Liver (tissue), 9 donors: ENCODE data around the gene UGT1A5. TPM values are rescaled to one million over a fixed set of nuclear protein-coding genes. Genes with fewer than 3 reads are reported as not detected.
A peak's percentile ranks its signal among the peaks of the same experiment; 100 is the strongest.

Experiments used
- DNase-seq: peaks from one replicate; pipeline ENCODE4 v3.0.0-alpha.2; 2017; ENCODE audit warnings: low spot score
- H3K27ac ChIP-seq, 2 donors: one replicate each; pipeline ENCODE4 v1.7.0; 2013; ENCODE audit warnings: inconsistent platforms in 2 of 2, low read length in 2 of 2, control low read depth in 1 of 2, low read depth in 1 of 2, mild to moderate bottlenecking in 1 of 2
- H3K27me3 ChIP-seq, 4 donors: one replicate each; pipeline versions ENCODE4 v1.6.1 to v1.7.0; 2013; ENCODE audit warnings: low read length in 3 of 4, inconsistent platforms in 1 of 4, mild to moderate bottlenecking in 1 of 4, moderate library complexity in 1 of 4; ENCODE audit not compliant: control insufficient read depth in 4 of 4, insufficient read depth in 4 of 4
- H3K36me3 ChIP-seq, 4 donors: one replicate each; pipeline versions ENCODE4 v1.6.1 to v1.7.0; 2013; ENCODE audit warnings: low read length in 3 of 4, mild to moderate bottlenecking in 3 of 4, low read depth in 1 of 4, moderate library complexity in 1 of 4; ENCODE audit not compliant: control insufficient read depth in 4 of 4, insufficient read depth in 3 of 4
- H3K4me1 ChIP-seq, 4 donors: one replicate each; pipeline versions ENCODE4 v1.6.1 to v1.7.0; 2013; ENCODE audit warnings: low read length in 3 of 4, mild to moderate bottlenecking in 3 of 4, moderate library complexity in 1 of 4; ENCODE audit not compliant: control insufficient read depth in 4 of 4, insufficient read depth in 4 of 4
- H3K4me3 ChIP-seq, 3 donors: one replicate each; pipeline versions ENCODE4 v1.6.1 to v1.7.0; 2013; ENCODE audit warnings: low read length in 3 of 3, control low read depth in 1 of 3, low read depth in 1 of 3, mild to moderate bottlenecking in 1 of 3
- H3K9ac ChIP-seq, 2 donors: one replicate each; pipeline ENCODE4 v1.7.0; 2013; ENCODE audit warnings: low read length in 2 of 2, mild to moderate bottlenecking in 2 of 2, moderate library complexity in 2 of 2, control low read depth in 1 of 2, low read depth in 1 of 2
- H3K9me3 ChIP-seq, 4 donors: one replicate each; pipeline versions ENCODE4 v1.6.1 to v1.7.0; 2013; ENCODE audit warnings: low read length in 3 of 4; ENCODE audit not compliant: control insufficient read depth in 4 of 4
- EGR1 ChIP-seq, 2 donors: IDR thresholded peaks; 2 replicates each; pipeline ENCODE4 v1.6.1; 2016 to 2018; ENCODE audit warnings: antibody characterized with exemption in 2 of 2, low read depth in 2 of 2
- FOXA1 ChIP-seq: IDR thresholded peaks from 2 replicates; pipeline ENCODE4 v1.6.1; 2016; ENCODE audit warnings: antibody characterized with exemption
- FOXA2 ChIP-seq: IDR thresholded peaks from 2 replicates; pipeline ENCODE4 v1.6.1; 2016; ENCODE audit warnings: antibody characterized with exemption
- GABPA ChIP-seq, 2 donors: IDR thresholded peaks in 1 of 2; conservative IDR thresholded peaks in 1 of 2; 2 replicates each; pipeline ENCODE4 v1.6.1; 2016; ENCODE audit warnings: antibody characterized with exemption in 2 of 2, mild to moderate bottlenecking in 1 of 2, moderate library complexity in 1 of 2
- HNF4A ChIP-seq, 2 donors: conservative IDR thresholded peaks; 2 replicates each; pipeline ENCODE4 v1.6.1; 2016; ENCODE audit warnings: antibody characterized with exemption in 2 of 2, mild to moderate bottlenecking in 2 of 2
- HNF4G ChIP-seq: IDR thresholded peaks from 2 replicates; pipeline ENCODE4 v1.6.1; 2016; ENCODE audit warnings: antibody characterized with exemption
- JUND ChIP-seq, 2 donors: IDR thresholded peaks; 2 replicates each; pipeline ENCODE4 v1.6.1; 2016; ENCODE audit warnings: antibody characterized with exemption in 2 of 2
- NR2F2 ChIP-seq: IDR thresholded peaks from 2 replicates; pipeline ENCODE4 v1.6.1; 2016; ENCODE audit warnings: antibody characterized with exemption
- RAD21 ChIP-seq, 2 donors: IDR thresholded peaks; 2 replicates each; pipeline ENCODE4 v1.6.1; 2016; ENCODE audit warnings: antibody characterized with exemption in 2 of 2, mild to moderate bottlenecking in 2 of 2
- RXRA ChIP-seq, 2 donors: IDR thresholded peaks; 2 replicates each; pipeline ENCODE4 v1.6.1; 2017 to 2018; ENCODE audit warnings: antibody characterized with exemption in 2 of 2, mild to moderate bottlenecking in 1 of 2
- SP1 ChIP-seq: IDR thresholded peaks from 2 replicates; pipeline ENCODE4 v1.6.1; 2018; ENCODE audit warnings: antibody characterized with exemption, mild to moderate bottlenecking
- TAF1 ChIP-seq: conservative IDR thresholded peaks from 2 replicates; pipeline ENCODE4 v1.6.1; 2016; ENCODE audit warnings: antibody characterized with exemption, mild to moderate bottlenecking
- YY1 ChIP-seq: IDR thresholded peaks from 2 replicates; pipeline ENCODE4 v1.6.1; 2016; ENCODE audit warnings: antibody characterized with exemption, mild to moderate bottlenecking
- WGBS: extraction: QIAGEN DNeasy Blood & Tissue Kit; methylation state at CpG from one replicate; pipeline ENCODE4 v1.1.7; 2013; 5-methylcytosine and 5-hydroxymethylcytosine counted together
- polyA plus RNA-seq, 2 donors: library from polyadenylated mRNA; stranded (reverse) in 1 of 2; unstranded in 1 of 2; fragments of 200-250 nt in 1 of 2; fragments of >200 nt in 1 of 2; fragmentation: Nextera tagmentation in 1 of 2; extraction: Ambion mirVana in 1 of 2; gene quantifications; one replicate each; pipeline versions ENCODE4 v1.2.1 to v1.2.3, GENCODE V29; 2013 to 2015
- total RNA-seq, 2 donors: library from RNA; depleted of rRNA; stranded (reverse); fragments of >200 nt; gene quantifications; one replicate each; pipeline ENCODE4 v1.2.3, GENCODE V29; 2014
- TF ChIP-seq, protein P1 (sequence below): fragments of 150-350 bp; IDR thresholded peaks from 2 replicates; pipeline ENCODE4 v1.5.1; 2017; ENCODE audit warnings: improper control_type of control experiment, low read depth, low read length; ENCODE audit not compliant: missing input control
- TF ChIP-seq, protein P2 (sequence below): IDR thresholded peaks from 2 replicates; pipeline ENCODE4 v1.6.1; 2016; ENCODE audit warnings: antibody characterized with exemption
- TF ChIP-seq, protein P3 (sequence below): IDR thresholded peaks from 2 replicates; pipeline ENCODE4 v1.6.1; 2016; ENCODE audit warnings: antibody characterized with exemption, mild to moderate bottlenecking
- TF ChIP-seq, protein P4 (sequence below): IDR thresholded peaks from 2 replicates; pipeline ENCODE4 v1.6.1; 2016; ENCODE audit warnings: antibody characterized with exemption
- TF ChIP-seq, protein P5 (sequence below): IDR thresholded peaks from 2 replicates; pipeline ENCODE4 v1.6.1; 2016; ENCODE audit warnings: antibody characterized with exemption
- donor health status: healthy.
- donor health status: healthy.
- donor health status: healthy.
- donor health status: healthy.
- donor health status: healthy.

Gene UGT1A5
- total and polyA plus RNA-seq, 4 donors = 0.14 to 1.8 (median 1.6) TPM; not detected in 1

DNA sequence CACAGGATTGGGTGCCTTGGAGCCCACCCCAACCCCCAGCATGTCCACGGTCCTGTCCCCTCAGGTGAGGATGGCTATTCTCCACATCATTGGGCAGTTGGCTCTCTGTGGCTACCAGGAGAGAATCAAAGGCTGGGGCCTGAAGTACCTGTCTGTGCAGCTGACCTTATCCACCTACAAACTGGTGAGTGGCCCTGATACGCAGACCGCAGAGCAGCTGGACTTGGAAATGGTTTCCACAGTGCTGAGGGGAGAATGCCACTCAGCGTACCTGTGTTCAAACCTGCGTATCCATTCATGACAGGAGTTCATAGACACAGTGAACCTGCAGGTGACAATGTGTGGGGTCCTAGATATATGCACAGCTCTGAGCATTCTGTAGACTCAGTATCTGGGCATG is 87.0 kb downstream of the UGT1A5 start:
- no peaks in the 10 kb centered on the region for H3K4me1 ChIP-seq
- no peaks in the 10 kb centered on the region for H3K9me3 ChIP-seq
- H3K9ac ChIP-seq = no peak overlapping the region
- H3K27ac ChIP-seq = no peak overlapping the region
- no peak overlapping the region for H3K4me3 ChIP-seq
- no peak for TF ChIP-seq HNF4G
- TF ChIP-seq FOXA2 = no peak
- no peak for TF ChIP-seq EGR1 (IDR thresholded peaks at IDR 0.05; ENCODE audit: low read depth in 2 of 2)
- no peak for TF ChIP-seq TAF1
- no peak for TF ChIP-seq SP1
- no peak for TF ChIP-seq HNF4A (conservative IDR thresholded peaks at IDR 0.05)
- TF ChIP-seq, protein P1, sequence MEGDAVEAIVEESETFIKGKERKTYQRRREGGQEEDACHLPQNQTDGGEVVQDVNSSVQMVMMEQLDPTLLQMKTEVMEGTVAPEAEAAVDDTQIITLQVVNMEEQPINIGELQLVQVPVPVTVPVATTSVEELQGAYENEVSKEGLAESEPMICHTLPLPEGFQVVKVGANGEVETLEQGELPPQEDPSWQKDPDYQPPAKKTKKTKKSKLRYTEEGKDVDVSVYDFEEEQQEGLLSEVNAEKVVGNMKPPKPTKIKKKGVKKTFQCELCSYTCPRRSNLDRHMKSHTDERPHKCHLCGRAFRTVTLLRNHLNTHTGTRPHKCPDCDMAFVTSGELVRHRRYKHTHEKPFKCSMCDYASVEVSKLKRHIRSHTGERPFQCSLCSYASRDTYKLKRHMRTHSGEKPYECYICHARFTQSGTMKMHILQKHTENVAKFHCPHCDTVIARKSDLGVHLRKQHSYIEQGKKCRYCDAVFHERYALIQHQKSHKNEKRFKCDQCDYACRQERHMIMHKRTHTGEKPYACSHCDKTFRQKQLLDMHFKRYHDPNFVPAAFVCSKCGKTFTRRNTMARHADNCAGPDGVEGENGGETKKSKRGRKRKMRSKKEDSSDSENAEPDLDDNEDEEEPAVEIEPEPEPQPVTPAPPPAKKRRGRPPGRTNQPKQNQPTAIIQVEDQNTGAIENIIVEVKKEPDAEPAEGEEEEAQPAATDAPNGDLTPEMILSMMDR = no peak
- H3K36me3 ChIP-seq = no peaks in the 10 kb centered on the region
- peak; percentile 20 for DNase-seq
- WGBS = 72% methylated on average over 5 of the region's 5 CpGs
- no peaks in the 10 kb centered on the region for H3K27me3 ChIP-seq

DNA sequence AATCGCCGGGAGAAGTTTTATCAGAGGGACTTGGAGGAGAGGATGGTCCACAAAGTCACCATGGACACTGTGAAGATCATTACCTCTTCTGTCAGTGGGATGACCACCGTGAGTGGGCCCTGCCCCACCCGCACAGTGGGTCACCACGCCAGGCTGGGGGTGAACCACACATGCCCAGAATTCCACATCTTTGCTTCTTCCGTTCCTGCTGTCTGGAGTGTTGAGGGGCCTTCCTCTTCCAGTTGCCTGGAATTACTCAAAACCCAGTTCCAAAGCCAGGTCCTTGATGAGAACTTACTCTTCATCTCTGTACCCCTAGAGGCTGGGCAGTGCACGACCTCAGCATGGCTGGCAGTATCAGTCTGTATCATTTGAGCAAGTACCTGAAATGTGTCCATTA is 87.5 kb downstream of the UGT1A5 start:
- WGBS = 80% methylated on average over 7 of the region's 7 CpGs
- Histone ChIP-seq H3K27ac (no peak overlapping the region), H3K36me3 (no peaks in the 10 kb centered on the region), H3K9me3 (no peaks in the 10 kb centered on the region), H3K27me3 (no peaks in the 10 kb centered on the region), H3K4me3 (no peak overlapping the region), H3K9ac (no peak overlapping the region), H3K4me1 (no peaks in the 10 kb centered on the region)
- TF ChIP-seq, protein P2, sequence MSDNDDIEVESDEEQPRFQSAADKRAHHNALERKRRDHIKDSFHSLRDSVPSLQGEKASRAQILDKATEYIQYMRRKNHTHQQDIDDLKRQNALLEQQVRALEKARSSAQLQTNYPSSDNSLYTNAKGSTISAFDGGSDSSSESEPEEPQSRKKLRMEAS = no peak
- TF ChIP-seq, protein P3, sequence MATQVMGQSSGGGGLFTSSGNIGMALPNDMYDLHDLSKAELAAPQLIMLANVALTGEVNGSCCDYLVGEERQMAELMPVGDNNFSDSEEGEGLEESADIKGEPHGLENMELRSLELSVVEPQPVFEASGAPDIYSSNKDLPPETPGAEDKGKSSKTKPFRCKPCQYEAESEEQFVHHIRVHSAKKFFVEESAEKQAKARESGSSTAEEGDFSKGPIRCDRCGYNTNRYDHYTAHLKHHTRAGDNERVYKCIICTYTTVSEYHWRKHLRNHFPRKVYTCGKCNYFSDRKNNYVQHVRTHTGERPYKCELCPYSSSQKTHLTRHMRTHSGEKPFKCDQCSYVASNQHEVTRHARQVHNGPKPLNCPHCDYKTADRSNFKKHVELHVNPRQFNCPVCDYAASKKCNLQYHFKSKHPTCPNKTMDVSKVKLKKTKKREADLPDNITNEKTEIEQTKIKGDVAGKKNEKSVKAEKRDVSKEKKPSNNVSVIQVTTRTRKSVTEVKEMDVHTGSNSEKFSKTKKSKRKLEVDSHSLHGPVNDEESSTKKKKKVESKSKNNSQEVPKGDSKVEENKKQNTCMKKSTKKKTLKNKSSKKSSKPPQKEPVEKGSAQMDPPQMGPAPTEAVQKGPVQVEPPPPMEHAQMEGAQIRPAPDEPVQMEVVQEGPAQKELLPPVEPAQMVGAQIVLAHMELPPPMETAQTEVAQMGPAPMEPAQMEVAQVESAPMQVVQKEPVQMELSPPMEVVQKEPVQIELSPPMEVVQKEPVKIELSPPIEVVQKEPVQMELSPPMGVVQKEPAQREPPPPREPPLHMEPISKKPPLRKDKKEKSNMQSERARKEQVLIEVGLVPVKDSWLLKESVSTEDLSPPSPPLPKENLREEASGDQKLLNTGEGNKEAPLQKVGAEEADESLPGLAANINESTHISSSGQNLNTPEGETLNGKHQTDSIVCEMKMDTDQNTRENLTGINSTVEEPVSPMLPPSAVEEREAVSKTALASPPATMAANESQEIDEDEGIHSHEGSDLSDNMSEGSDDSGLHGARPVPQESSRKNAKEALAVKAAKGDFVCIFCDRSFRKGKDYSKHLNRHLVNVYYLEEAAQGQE = no peak
- TF ChIP-seq HNF4A (conservative IDR thresholded peaks at IDR 0.05) (no peak), TAF1 (no peak), FOXA2 (no peak), FOXA1 (no peak), RXRA (IDR thresholded peaks at IDR 0.05) (no peak), JUND (IDR thresholded peaks at IDR 0.05) (no peak), EGR1 (IDR thresholded peaks at IDR 0.05; ENCODE audit: low read depth in 2 of 2) (no peak), YY1 (no peak), NR2F2 (no peak), RAD21 (IDR thresholded peaks at IDR 0.05) (no peak), SP1 (no peak), HNF4G (no peak), GABPA (IDR thresholded peaks at IDR 0.05 in 1 of 2, conservative IDR thresholded peaks at IDR 0.05 in 1 of 2) (no peak)
- TF ChIP-seq, protein P4, sequence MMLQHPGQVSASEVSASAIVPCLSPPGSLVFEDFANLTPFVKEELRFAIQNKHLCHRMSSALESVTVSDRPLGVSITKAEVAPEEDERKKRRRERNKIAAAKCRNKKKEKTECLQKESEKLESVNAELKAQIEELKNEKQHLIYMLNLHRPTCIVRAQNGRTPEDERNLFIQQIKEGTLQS = no peak
- TF ChIP-seq, protein P5, sequence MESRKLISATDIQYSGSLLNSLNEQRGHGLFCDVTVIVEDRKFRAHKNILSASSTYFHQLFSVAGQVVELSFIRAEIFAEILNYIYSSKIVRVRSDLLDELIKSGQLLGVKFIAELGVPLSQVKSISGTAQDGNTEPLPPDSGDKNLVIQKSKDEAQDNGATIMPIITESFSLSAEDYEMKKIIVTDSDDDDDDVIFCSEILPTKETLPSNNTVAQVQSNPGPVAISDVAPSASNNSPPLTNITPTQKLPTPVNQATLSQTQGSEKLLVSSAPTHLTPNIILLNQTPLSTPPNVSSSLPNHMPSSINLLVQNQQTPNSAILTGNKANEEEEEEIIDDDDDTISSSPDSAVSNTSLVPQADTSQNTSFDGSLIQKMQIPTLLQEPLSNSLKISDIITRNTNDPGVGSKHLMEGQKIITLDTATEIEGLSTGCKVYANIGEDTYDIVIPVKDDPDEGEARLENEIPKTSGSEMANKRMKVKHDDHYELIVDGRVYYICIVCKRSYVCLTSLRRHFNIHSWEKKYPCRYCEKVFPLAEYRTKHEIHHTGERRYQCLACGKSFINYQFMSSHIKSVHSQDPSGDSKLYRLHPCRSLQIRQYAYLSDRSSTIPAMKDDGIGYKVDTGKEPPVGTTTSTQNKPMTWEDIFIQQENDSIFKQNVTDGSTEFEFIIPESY = no peak
- TF ChIP-seq, protein P1 = no peak
- DNase-seq = peak; percentile 12
